ENCODE measurements around the gene SH3GL3.

- TF ChIP-seq ZNF274 (IDR thresholded peaks at IDR 0.05; ENCODE audit: low read depth, low read length) (no peak), SUZ12 (IDR thresholded peaks at IDR 0.05; ENCODE audit: extremely low read depth, insufficient read depth, insufficient read length) (no peak)
These were observed 165.1 kb downstream of the SH3GL3 start for GRCh38 chr15:83612226-83612625.

Data from NT2/D1 (cell line).